Transverse colon (tissue), 3 donors: Measurements from ENCODE around the gene HSPA14.

ENCODE experiments used
- CTCF ChIP-seq, 5 experiments: fragments of 200-600 bp in 3 of 5; fragments of 450-650 bp in 2 of 5; sonication (generic) in 3 of 5; IDR thresholded peaks; 1 replicate in 2 of 5; 2 replicates in 3 of 5; pipeline ENCODE4 v1.5.1; 2016 to 2017; ENCODE audit warnings: antibody characterized with exemption in 5 of 5, inconsistent platforms in 3 of 5, mild to moderate bottlenecking in 2 of 5, moderate library complexity in 1 of 5
- EP300 ChIP-seq: sonication (generic); formaldehyde crosslinking; IDR thresholded peaks from one replicate; pipeline ENCODE4 v1.6.1; 2017; ENCODE audit warnings: antibody characterized with exemption, low read depth

DNA sequence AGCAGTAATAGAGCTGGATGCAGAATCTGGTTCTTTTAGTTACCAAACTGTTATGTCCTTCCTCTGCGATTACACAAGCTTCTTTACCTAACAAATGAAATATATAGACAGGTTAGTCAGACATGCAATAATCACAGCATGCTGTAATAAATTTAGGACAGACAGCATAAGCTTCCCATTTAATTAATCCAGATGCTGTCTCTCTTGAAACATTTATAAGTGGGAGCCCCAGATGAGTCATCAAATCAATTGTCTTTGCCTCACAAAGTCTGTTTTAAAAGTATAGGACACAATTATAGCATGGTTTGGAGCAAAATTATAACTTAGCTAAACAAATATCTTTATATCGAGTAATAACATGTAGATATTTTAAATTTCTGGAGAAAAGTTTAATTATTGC, 1.9 kb upstream of the HSPA14 start:
- TF ChIP-seq CTCF (IDR thresholded peaks at IDR 0.05) (no peak), EP300 (no peak)
